ENCODE measurements around the gene PEPD.

The PEPD gene

GRCh38 chr19:33521480-33522370 lies at the start of gene PEPD:
Gene PEPD (minus strand): TSS chr19:33521791. CDS start chr19:33521760, 31 bp downstream.
- Histone ChIP-seq H3K36me3 (replicated peaks; ENCODE audit: insufficient read depth, low read length) (no peaks in the 10 kb centered on the region), H3K4me3 (ENCODE audit: low read length) (peak within 1 kb of the TSS; percentile 91), H3K9me3 (replicated peaks; ENCODE audit: insufficient read depth, low read length) (no peaks in the 10 kb centered on the region), H3K4me2 (ENCODE audit: low read depth, low read length) (peak within 1 kb of the TSS; percentile 98), H3F3A (ENCODE audit: insufficient read depth, low read length) (no peaks in the 10 kb centered on the region), H3K27me3 (replicated peaks; ENCODE audit: insufficient read depth, low read length) (peaks cover 13% of the 10 kb centered on the region; the same call in 1 of the 2 replicates), H3K27ac (ENCODE audit: low read length) (no peak within 1 kb of the TSS), H4K20me1 (ENCODE audit: insufficient read depth, low read length) (no peaks in the 10 kb centered on the region), H2AFZ (ENCODE audit: low read length) (peak within 1 kb of the TSS; percentile 93), H3K79me2 (ENCODE audit: low read length) (peaks cover 15% of the 10 kb centered on the region), H3K4me1 (ENCODE audit: low read length) (peaks cover 7% of the 10 kb centered on the region; the same call in 1 of the 2 replicates), H3K9ac (ENCODE audit: low read length) (peak within 1 kb of the TSS; percentile 76), H3K9me2 (replicated peaks; ENCODE audit: insufficient read depth, low read length) (no peaks in the 10 kb centered on the region)
- peak; percentile 86 for DNase-seq
- TF ChIP-seq EZH2phosphoT487 (IDR thresholded peaks at IDR 0.05; ENCODE audit: low read length) (no peak), CTCF (IDR thresholded peaks at IDR 0.05; ENCODE audit: low read length) (no peak), EZH2 (optimal IDR thresholded peaks at IDR 0.05; ENCODE audit: low read depth, low read length) (no peak)

- no peaks in the 10 kb centered on the region for H3K79me2 ChIP-seq (ENCODE audit: low read length)
- no peaks in the 10 kb centered on the region for H4K20me1 ChIP-seq (ENCODE audit: insufficient read depth, low read length)
- no peaks in the 10 kb centered on the region for H3K4me1 ChIP-seq (ENCODE audit: low read length)
- H3K9me2 ChIP-seq (replicated peaks; ENCODE audit: insufficient read depth, low read length) = no peaks in the 10 kb centered on the region
- H3K27ac ChIP-seq (ENCODE audit: low read length) = no peak overlapping the region
- H2AFZ ChIP-seq (ENCODE audit: low read length) = no peak overlapping the region
- no peaks in the 10 kb centered on the region for H3F3A ChIP-seq (ENCODE audit: insufficient read depth, low read length)
- no peak overlapping the region for H3K4me3 ChIP-seq (ENCODE audit: low read length)
- DNase-seq = no peak
- TF ChIP-seq EZH2phosphoT487 (IDR thresholded peaks at IDR 0.05; ENCODE audit: low read length) (no peak), EZH2 (optimal IDR thresholded peaks at IDR 0.05; ENCODE audit: low read depth, low read length) (no peak), CTCF (IDR thresholded peaks at IDR 0.05; ENCODE audit: low read length) (no peak)
- H3K36me3 ChIP-seq (replicated peaks; ENCODE audit: insufficient read depth, low read length) = no peaks in the 10 kb centered on the region
- H3K9me3 ChIP-seq (replicated peaks; ENCODE audit: insufficient read depth, low read length) = no peaks in the 10 kb centered on the region; the same call in 1 of the 2 replicates
- no peak overlapping the region for H3K9ac ChIP-seq (ENCODE audit: low read length)
- H3K27me3 ChIP-seq (replicated peaks; ENCODE audit: insufficient read depth, low read length) = peaks cover 56% of the 10 kb centered on the region
- H3K4me2 ChIP-seq (ENCODE audit: low read depth, low read length) = no peak overlapping the region
Measured at GRCh38 chr19:33569821-33570220, 48.2 kb upstream of the PEPD start.

GRCh38 chr19:33568706-33569105 lies 47.1 kb upstream of the PEPD start:
- Histone ChIP-seq H3K4me1 (ENCODE audit: low read length) (no peaks in the 10 kb centered on the region), H3K9me3 (replicated peaks; ENCODE audit: insufficient read depth, low read length) (no peaks in the 10 kb centered on the region), H3K4me2 (ENCODE audit: low read depth, low read length) (no peak overlapping the region), H3F3A (ENCODE audit: insufficient read depth, low read length) (no peaks in the 10 kb centered on the region), H3K9me2 (replicated peaks; ENCODE audit: insufficient read depth, low read length) (no peaks in the 10 kb centered on the region), H3K9ac (ENCODE audit: low read length) (no peak overlapping the region), H4K20me1 (ENCODE audit: insufficient read depth, low read length) (no peaks in the 10 kb centered on the region), H3K79me2 (ENCODE audit: low read length) (no peaks in the 10 kb centered on the region), H2AFZ (ENCODE audit: low read length) (no peak overlapping the region), H3K27ac (ENCODE audit: low read length) (no peak overlapping the region), H3K4me3 (ENCODE audit: low read length) (no peak overlapping the region), H3K36me3 (replicated peaks; ENCODE audit: insufficient read depth, low read length) (no peaks in the 10 kb centered on the region), H3K27me3 (replicated peaks; ENCODE audit: insufficient read depth, low read length) (peaks cover 59% of the 10 kb centered on the region)
- no peak for DNase-seq
- no peak for TF ChIP-seq EZH2 (optimal IDR thresholded peaks at IDR 0.05; ENCODE audit: low read depth, low read length)
- no peak for TF ChIP-seq EZH2phosphoT487 (IDR thresholded peaks at IDR 0.05; ENCODE audit: low read length)
- TF ChIP-seq CTCF (IDR thresholded peaks at IDR 0.05; ENCODE audit: low read length) = no peak
